ENCODE results near the gene KHSRP.
"Not testable (repeated sequence)": the region's sequence is repeated elsewhere in the genome, so short reads cannot be mapped to it uniquely, and the experiment has no call there.

KHSRP gene

GRCh38 chr19:6416658-6417405 lies 7.8 kb downstream of the KHSRP start:
- no peak for DNase-seq

- no peak for DNase-seq
Measured at GRCh38 chr19:6415591-6416190, 8.9 kb downstream of the KHSRP start.

- DNase-seq = no peak
Measured at GRCh38 chr19:6414793-6415590, 9.6 kb downstream of the KHSRP start.

DNA sequence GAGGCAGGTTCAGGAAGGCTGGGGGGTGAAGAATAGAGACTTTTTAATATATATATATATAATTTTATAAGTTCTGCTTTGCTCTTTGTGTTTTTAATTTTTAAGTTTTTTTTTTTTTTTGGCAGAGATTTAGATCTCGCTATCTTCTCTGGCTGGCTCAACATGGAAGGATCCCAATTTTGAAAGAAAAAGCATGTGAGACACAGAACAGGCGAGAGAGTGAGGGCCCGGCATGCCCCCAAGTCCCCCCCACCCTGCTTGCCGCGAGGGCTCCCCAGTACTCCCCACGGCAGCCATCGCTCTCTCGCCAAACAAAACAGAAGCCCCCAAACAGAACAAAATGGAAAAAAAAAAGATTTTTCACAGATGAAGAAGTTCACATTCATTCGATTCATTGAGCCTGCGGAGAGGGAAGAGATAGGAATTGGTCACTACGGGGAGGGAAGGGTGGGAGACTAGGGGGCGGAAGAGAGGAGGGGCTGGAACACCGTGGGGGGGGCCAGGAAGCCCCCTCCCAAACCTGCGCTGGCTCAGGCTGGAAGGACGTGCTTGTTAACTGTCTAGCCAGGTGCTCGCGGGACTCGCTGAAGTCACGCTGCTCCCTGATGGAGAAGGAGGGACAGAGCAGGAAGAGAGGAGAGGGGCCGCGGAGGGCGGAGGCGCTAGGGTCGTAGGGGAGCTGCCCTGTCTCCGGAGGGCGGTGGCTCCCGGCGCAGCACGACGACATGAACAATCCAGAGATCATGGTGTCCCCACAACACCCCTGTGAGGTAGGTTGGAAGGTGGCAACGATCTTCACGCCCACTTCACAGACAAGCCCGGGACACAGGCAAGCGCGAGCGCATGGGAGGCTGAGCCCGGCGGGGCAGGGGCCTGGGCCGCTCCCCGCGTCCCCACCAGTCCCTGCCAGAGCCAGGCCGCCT lies 10.6 kb downstream of the KHSRP start:
- DNase-seq = no peak

GRCh38 chr19:6413291-6413690 lies 11.3 kb downstream of the KHSRP start:
- no peak for DNase-seq

- DNase-seq = peak; percentile 57
Measured at GRCh38 chr19:6412447-6413091, 12.0 kb downstream of the KHSRP start.

- DNase-seq = no peak
Measured at GRCh38 chr19:6412061-6412446, 12.6 kb downstream of the KHSRP start.

DNA sequence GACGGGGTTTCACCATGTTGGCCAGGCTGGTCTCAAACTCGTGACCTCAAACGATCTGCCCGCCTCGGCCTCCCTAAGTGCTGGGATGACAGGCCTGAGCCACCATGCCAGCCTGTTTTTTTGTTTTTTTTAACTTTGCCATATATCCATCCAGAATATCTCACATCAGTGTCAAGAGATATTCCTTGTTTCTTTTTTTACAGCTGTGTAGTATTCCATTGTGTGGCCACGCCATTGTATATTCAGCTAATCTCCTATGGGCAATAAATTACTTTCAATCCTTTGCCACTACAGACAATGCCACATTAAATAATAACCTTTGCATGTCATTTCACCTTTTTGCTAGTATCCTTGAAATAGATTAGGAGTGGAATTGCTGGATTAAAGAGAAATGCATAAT lies 15.3 kb downstream of the KHSRP start:
- DNase-seq = no peak

DNA sequence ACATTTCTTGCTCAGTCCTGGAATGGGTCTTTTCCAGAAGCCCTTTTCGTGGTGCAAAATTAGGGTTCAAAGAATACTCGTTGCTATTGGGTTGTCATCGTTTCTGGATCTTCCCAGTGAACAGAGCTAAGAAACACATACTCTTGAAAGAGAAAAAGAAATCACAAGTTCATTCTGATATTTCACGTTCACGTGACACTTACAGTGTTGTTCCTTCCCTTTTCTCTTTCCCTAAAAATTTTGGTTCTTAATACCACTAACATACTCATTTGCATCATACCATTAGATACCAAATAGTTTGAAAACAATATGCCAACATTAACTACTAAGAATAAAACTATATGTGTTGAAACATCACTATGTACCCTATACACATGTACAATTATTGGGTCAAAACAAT lies 18.2 kb downstream of the KHSRP start:
- DNase-seq = no peak

DNA sequence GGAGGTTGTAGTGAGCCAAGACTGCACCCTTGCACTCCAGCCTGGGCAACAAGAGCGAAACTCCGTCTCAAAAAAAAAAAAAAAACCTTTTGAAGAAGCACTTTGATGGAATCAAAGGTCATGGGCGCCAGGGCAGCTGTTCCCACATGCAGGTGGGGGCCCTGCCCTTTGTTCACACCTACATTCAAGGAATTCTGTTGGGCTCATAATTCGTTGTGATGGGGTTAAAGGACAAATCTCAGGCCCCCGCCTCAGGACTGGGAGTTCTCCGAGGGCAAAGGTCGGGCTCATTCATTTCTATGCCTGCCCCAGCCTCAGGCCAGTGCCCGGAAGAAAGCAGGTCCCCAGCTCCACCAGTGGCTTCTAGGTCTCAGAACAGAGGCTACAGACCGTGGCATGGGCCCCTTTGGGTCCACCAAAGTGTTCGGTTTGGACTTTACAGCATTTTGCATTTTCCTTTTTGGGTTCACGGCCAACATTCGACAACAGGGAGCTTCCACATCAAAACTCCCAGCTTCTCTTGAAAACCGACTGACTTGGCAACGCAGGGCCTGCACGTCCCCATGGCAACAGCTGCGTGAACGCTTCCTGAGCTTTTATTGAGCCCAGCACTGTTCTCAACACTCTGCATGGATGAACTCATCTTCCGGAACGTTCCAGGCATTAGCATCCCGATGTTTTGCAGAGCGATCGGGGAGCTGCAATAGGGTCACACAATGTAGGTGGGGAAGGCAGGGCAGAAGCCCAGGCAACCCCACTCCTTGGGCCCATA lies 21.6 kb downstream of the KHSRP start:
- DNase-seq = no peak

GRCh38 chr19:6402058-6402457 lies 22.6 kb downstream of the KHSRP start:
- DNase-seq = no peak

DNA sequence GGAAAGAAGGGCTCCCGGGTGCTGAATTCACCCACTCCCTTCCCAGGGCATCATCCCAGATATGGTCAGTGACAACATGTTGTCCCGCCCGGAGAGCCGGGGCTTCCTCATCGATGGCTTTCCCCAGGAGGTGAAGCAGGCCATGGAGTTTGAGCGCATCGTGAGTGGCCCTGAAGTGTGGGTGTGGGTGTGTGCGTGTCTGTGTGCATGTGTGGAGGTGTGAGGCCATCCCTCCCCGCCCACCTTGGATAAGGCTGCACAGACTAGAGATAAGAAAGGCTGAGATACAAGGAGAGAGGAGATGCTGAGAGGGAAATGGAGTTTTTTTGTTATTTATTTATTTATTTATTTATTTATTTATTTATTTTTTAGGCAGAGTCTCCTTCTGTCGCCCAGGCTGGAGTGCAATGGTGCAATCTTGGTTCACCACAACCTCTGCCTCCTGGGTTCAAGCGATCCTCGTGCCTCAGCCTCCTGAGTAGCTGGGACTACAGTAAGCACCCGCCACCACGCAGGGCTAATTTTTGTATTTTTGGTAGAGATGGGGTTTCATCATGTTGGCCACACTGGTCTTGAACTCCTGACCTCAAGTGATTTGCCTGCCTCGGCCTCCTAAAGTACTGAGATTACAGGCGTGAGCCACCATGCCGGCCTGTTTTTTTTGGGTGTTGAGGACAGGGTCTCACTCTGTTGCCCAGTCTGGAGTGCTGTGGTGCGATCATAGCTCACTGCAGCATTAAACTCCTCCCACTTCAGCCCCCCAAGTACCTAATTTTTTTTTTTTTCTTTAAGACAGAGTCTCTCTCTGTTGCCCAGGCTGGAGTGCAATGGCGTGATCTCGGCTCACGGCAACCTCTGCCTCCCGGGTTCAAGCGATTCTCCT lies 24.3 kb downstream of the KHSRP start:
- not testable (repeated sequence) for DNase-seq

DNA sequence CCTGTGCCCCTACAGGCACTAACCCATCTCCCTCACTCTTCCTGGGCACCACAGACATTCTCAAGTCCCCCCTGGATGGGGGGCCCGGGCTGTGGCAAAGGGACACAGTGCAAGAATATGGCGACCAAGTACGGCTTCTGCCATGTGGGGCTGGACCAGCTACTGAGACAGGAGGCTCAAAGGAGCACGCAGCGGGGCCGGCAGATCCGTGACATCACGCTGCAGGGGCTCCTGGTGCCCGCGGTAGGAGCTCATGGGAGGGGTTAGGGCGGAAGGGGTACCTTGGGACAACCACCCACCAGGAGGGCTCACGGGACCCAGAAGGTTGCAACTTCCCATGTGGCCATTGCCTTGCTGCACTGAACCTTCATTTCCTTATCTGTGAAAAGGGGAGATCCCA lies 28.3 kb downstream of the KHSRP start:
- no peak for DNase-seq

DNA sequence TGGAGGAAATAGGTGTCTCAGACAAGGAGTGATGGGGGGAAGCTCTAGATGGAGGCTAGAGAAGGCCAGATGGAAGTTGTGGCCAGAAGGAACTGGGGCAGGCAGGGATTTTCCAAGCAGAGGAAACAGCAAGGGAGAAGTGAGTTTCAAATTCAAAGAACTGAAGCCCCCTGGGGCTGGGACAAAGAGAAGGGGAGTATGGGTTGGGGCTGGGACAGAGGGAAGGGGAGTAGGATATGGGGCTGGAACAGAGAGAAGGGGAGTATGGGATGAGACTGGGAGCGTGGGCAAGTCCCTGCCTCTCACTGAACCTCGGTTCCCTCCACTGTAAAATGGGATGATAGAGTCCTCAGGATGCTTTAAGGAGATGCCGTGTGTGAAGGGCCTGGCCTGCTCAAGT lies 29.8 kb downstream of the KHSRP start:
- no peak for DNase-seq

DNA sequence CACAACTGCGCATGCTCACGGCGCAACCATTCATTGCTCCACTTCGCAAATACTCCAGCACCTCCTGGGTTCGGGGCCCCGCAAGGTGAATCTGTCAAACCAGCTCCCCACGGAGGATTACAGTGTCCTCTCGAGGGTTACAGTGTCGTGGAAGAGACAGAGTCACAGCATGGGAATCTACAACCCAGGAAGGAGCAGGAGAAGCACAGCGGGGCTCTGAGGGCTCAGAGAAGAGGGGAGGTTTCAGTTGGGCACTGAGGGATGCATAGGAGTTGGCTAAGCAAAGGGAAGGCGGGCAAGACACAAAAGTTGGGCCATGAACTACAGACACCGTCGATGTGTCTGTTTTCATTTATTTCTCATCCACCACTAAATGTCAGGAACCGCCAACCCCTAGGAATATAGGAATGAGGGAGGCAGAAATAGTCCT lies 30.6 kb downstream of the KHSRP start:
- peak; percentile 75 for DNase-seq

GRCh38 chr19:6393074-6393982 lies 31.3 kb downstream of the KHSRP start, which contains the start of gene GTF2F1:
Gene GTF2F1, minus strand, starts transcription at chr19:6393164. Its CDS starts 169 bp downstream, at chr19:6392995.
- DNase-seq = peak; percentile 93

DNA sequence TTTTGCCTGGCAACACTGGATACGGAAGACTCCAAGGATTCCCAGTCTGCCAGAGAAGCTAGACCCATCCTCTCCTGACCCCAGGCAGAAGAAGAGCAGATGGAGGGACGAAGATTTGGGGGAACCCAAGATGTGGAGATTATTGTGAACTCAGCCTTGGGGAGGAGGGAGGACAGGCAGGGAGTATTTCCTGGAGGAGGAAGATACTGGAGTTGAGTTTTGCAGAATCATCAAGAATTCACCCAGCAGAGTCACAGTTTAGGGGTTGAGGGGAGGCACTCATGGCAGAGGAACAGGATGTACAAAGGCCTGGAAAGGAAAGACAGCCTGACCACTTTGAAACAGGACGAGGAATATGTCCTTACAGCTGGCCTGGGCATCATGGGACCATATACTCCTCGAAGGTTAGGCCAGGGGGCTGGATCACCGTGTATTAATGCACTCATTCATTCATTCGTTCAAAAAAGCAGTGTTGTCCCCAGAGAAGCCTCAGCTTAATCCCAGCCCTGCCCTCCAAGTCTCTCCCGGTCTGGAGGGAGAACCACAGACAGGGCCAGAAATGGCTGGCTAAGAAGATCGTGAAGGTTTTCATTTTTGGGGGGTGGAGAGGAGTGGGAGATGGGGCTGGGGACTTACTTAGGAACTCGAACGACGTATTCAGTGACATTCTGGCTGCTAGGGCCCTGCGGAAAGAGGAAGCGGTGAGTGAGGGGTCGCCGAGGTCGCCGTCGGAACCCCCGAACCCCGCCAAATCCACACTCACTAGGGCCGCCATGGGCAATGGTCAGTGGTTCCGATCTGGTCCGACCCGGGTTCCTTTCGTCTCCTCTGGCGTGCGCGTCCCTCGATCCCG lies 32.2 kb downstream of the KHSRP start:
- DNase-seq = no peak

- DNase-seq = no peak
Measured at GRCh38 chr19:6387372-6387771, 37.2 kb downstream of the KHSRP start.
